SK-N-SH treated with all-trans-retinoic acid at 6 μM for 48 hours (cell line): ENCODE results near the gene ZNF334.

Experiments
- CREB5 ChIP-seq: fragments of 250-450 bp; sonication (Bioruptor Pico); IDR thresholded peaks from 2 replicates; pipeline ENCODE4 v1.5.1; 2020; ENCODE audit warnings: low read depth, mild to moderate bottlenecking, moderate library complexity
- GLIS3 ChIP-seq: fragments of 250-450 bp; sonication (Bioruptor Pico); IDR thresholded peaks from 2 replicates; pipeline ENCODE4 v1.5.0; 2020; ENCODE audit warnings: mild to moderate bottlenecking, moderate library complexity
- ISL1 ChIP-seq: fragments of 250-450 bp; sonication (Bioruptor Pico); IDR thresholded peaks from 2 replicates; pipeline ENCODE4 v2.1.2; 2022; ENCODE audit warnings: mild to moderate bottlenecking, moderate library complexity
- SNAI2 ChIP-seq: fragments of 250-450 bp; sonication (Bioruptor Pico); IDR thresholded peaks from 2 replicates; pipeline ENCODE4 v1.5.0; 2020; ENCODE audit warnings: mild to moderate bottlenecking, moderate library complexity
- TCF4 ChIP-seq: fragments of 250-450 bp; sonication (Bioruptor Pico); IDR thresholded peaks from 2 replicates; pipeline ENCODE4 v1.8.0; 2021; ENCODE audit warnings: mild to moderate bottlenecking, moderate library complexity, borderline replicate concordance
- TF ChIP-seq, protein P1 (sequence below): fragments of 250-450 bp; sonication (Bioruptor Pico); IDR thresholded peaks from 2 replicates; pipeline ENCODE4 v1.8.0; 2020; ENCODE audit warnings: mild to moderate bottlenecking, moderate library complexity, borderline replicate concordance

GRCh38 chr20:46545827-46546138 is 32.4 kb upstream of the ZNF334 start:
- TF ChIP-seq SNAI2 (CRISPR knock-in tag) (no peak), GLIS3 (CRISPR knock-in tag) (no peak), ISL1 (no peak), CREB5 (no peak), TCF4 (CRISPR knock-in tag) (no peak)
- TF ChIP-seq, protein P1, sequence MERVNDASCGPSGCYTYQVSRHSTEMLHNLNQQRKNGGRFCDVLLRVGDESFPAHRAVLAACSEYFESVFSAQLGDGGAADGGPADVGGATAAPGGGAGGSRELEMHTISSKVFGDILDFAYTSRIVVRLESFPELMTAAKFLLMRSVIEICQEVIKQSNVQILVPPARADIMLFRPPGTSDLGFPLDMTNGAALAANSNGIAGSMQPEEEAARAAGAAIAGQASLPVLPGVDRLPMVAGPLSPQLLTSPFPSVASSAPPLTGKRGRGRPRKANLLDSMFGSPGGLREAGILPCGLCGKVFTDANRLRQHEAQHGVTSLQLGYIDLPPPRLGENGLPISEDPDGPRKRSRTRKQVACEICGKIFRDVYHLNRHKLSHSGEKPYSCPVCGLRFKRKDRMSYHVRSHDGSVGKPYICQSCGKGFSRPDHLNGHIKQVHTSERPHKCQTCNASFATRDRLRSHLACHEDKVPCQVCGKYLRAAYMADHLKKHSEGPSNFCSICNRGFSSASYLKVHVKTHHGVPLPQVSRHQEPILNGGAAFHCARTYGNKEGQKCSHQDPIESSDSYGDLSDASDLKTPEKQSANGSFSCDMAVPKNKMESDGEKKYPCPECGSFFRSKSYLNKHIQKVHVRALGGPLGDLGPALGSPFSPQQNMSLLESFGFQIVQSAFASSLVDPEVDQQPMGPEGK: no peak
